Measurements from ENCODE around the gene CD320. TPM values are rescaled to one million over a fixed set of nuclear protein-coding genes. Genes with fewer than 3 reads are reported as not detected.

The CD320 gene
- total and polyA plus RNA-seq, 2 experiments from 2014 or later, result 87.0 to 124 TPM

DNA sequence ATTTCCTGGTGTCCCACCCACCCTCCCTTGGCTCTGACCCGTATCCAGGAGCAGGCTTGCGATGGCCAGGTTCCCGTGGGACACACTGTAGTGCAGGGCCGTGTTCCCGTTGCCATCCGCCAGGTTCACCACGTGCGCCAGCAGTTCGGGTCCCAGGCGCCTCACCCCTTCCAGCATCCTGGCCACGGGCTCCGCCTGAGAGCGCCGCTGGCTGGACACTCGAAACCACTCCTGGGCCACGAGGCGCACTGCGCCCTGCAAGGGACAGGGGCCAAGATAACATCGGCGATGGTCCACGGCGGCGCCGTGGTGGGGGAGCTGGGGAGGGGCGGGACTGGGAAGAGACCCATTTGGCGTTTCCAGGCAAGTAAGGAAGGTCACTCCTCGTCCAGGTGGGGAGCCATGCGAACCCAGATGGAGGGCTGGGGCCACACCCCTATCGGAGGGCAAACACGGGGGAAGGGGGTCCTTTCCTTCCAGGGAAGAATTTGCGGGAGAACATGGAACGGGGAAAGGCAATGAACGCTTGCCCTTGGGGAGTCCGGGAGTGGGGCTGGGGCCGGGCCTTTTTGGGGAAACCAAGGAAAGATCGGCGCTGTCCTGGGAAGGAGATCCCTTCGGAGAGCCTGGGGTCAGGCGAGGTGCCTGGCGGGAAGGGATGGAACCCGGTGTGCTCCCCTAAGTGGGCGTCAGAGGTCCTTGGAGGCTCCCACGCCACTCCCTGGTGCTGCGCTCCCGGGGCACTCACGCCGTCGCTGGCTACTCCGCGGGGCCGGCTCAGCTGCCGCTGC lies 25.0 kb upstream of the CD320 start:
- TF ChIP-seq, protein P1, sequence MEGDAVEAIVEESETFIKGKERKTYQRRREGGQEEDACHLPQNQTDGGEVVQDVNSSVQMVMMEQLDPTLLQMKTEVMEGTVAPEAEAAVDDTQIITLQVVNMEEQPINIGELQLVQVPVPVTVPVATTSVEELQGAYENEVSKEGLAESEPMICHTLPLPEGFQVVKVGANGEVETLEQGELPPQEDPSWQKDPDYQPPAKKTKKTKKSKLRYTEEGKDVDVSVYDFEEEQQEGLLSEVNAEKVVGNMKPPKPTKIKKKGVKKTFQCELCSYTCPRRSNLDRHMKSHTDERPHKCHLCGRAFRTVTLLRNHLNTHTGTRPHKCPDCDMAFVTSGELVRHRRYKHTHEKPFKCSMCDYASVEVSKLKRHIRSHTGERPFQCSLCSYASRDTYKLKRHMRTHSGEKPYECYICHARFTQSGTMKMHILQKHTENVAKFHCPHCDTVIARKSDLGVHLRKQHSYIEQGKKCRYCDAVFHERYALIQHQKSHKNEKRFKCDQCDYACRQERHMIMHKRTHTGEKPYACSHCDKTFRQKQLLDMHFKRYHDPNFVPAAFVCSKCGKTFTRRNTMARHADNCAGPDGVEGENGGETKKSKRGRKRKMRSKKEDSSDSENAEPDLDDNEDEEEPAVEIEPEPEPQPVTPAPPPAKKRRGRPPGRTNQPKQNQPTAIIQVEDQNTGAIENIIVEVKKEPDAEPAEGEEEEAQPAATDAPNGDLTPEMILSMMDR (conservative IDR thresholded peaks at IDR 0.05; ENCODE audit: low read depth in 2 of 2), result 0 out of 4 replicates have a peak, but pooled peaks of 1 of the 2 experiments have one; percentile 4
- TF ChIP-seq ZNF331 (CRISPR knock-in tag; IDR thresholded peaks at IDR 0.05; ENCODE audit: low read depth) (no peak), ZNF114 (CRISPR knock-in tag; IDR thresholded peaks at IDR 0.05) (no peak), POLR2AphosphoS5 (IDR thresholded peaks at IDR 0.05; ENCODE audit: low read depth) (no peak), EZH2 (IDR thresholded peaks at IDR 0.05; ENCODE audit: low read depth, unreplicated experiment) (peak; percentile 58), CREB1 (CRISPR knock-in tag; IDR thresholded peaks at IDR 0.05; ENCODE audit: low read depth) (no peak)
- TF ChIP-seq, protein P2, sequence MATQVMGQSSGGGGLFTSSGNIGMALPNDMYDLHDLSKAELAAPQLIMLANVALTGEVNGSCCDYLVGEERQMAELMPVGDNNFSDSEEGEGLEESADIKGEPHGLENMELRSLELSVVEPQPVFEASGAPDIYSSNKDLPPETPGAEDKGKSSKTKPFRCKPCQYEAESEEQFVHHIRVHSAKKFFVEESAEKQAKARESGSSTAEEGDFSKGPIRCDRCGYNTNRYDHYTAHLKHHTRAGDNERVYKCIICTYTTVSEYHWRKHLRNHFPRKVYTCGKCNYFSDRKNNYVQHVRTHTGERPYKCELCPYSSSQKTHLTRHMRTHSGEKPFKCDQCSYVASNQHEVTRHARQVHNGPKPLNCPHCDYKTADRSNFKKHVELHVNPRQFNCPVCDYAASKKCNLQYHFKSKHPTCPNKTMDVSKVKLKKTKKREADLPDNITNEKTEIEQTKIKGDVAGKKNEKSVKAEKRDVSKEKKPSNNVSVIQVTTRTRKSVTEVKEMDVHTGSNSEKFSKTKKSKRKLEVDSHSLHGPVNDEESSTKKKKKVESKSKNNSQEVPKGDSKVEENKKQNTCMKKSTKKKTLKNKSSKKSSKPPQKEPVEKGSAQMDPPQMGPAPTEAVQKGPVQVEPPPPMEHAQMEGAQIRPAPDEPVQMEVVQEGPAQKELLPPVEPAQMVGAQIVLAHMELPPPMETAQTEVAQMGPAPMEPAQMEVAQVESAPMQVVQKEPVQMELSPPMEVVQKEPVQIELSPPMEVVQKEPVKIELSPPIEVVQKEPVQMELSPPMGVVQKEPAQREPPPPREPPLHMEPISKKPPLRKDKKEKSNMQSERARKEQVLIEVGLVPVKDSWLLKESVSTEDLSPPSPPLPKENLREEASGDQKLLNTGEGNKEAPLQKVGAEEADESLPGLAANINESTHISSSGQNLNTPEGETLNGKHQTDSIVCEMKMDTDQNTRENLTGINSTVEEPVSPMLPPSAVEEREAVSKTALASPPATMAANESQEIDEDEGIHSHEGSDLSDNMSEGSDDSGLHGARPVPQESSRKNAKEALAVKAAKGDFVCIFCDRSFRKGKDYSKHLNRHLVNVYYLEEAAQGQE (IDR thresholded peaks at IDR 0.05; ENCODE audit: unreplicated experiment), result no peak
- Mint-ChIP-seq H3K4me3 (peak overlapping the region; percentile 70), H3K9me3 (no peaks in the 10 kb centered on the region), H3K4me1 (peaks cover 8% of the 10 kb centered on the region), H3K27ac (no peak overlapping the region), H3K36me3 (ENCODE audit: low read depth) (no peaks in the 10 kb centered on the region), H3K27me3 (ENCODE audit: insufficient read depth, low read depth, poor library complexity) (peaks cover 59% of the 10 kb centered on the region)
- Histone ChIP-seq H3K79me2 (replicated peaks; ENCODE audit: insufficient read depth) (no peaks in the 10 kb centered on the region), H4K20me1 (replicated peaks; ENCODE audit: insufficient read depth) (no peaks in the 10 kb centered on the region), H3K4me3 (peak overlapping the region; percentile 68), H3K36me3 (ENCODE audit: insufficient read depth) (no peaks in the 10 kb centered on the region), H3K4me2 (peak overlapping the region; percentile 91), H3K9me2 (ENCODE audit: insufficient read depth) (no peaks in the 10 kb centered on the region), H3K27ac (ENCODE audit: low read depth) (no peak overlapping the region), H3K4me1 (ENCODE audit: insufficient read depth) (peaks cover 12% of the 10 kb centered on the region), H3K27me3 (ENCODE audit: insufficient read depth) (peaks cover 47% of the 10 kb centered on the region), H3F3A (replicated peaks; ENCODE audit: low read depth) (peaks cover 10% of the 10 kb centered on the region), H2AFZ (peak overlapping the region; percentile 59)
- ATAC-seq (peak; percentile 14), DNase-seq (ENCODE audit: low spot score) (peak; percentile 68)

DNA sequence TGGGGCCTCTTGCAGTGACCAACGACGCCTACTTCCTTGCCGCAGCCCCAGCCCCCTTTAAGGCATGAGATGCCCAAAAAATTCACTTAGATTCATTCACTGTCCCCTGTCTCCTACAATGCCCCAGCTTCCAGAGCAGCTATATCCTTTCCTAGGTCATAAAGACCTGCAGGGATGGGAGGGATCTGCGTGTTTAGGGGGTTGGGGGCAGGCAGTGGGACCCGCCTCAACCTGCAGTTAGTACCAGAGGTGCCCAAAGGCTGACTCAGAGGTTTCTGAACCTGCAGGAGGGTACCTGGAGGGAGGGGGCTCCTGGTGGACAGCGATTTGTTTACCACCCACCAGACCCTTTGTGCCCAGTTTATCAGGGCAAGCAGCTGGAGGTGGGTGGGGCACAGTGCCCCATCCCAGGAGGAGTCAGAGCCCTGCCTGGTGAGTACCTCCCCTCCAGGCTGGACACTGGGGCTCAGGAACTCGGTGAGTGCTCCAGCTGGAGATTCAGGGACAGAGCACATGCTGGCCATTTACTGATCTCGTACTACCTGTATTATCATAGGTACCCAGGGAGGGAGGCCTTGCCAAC lies 23.2 kb upstream of the CD320 start:
- ATAC-seq (no peak), DNase-seq (ENCODE audit: low spot score) (no peak)
- Mint-ChIP-seq H3K4me3 (no peak overlapping the region), H3K36me3 (ENCODE audit: low read depth) (no peaks in the 10 kb centered on the region), H3K27me3 (ENCODE audit: insufficient read depth, low read depth, poor library complexity) (peaks cover 54% of the 10 kb centered on the region), H3K4me1 (peaks cover 6% of the 10 kb centered on the region), H3K27ac (no peak overlapping the region), H3K9me3 (no peaks in the 10 kb centered on the region; the same call in 2 of the 3 replicates)
- H4K20me1 ChIP-seq (replicated peaks; ENCODE audit: insufficient read depth), result no peaks in the 10 kb centered on the region
- no peaks in the 10 kb centered on the region for H3K36me3 ChIP-seq (ENCODE audit: insufficient read depth)
- H2AFZ ChIP-seq, result no peak overlapping the region
- no peak overlapping the region for H3K4me3 ChIP-seq
- peaks cover 10% of the 10 kb centered on the region for H3F3A ChIP-seq (replicated peaks; ENCODE audit: low read depth)
- peaks cover 12% of the 10 kb centered on the region for H3K4me1 ChIP-seq (ENCODE audit: insufficient read depth)
- TF ChIP-seq, protein P3, sequence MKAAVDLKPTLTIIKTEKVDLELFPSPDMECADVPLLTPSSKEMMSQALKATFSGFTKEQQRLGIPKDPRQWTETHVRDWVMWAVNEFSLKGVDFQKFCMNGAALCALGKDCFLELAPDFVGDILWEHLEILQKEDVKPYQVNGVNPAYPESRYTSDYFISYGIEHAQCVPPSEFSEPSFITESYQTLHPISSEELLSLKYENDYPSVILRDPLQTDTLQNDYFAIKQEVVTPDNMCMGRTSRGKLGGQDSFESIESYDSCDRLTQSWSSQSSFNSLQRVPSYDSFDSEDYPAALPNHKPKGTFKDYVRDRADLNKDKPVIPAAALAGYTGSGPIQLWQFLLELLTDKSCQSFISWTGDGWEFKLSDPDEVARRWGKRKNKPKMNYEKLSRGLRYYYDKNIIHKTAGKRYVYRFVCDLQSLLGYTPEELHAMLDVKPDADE (IDR thresholded peaks at IDR 0.05), result no peak
- no peak for TF ChIP-seq EZH2 (IDR thresholded peaks at IDR 0.05; ENCODE audit: low read depth, unreplicated experiment)
- no peak for TF ChIP-seq STAT1 (IDR thresholded peaks at IDR 0.05; ENCODE audit: unreplicated experiment)
- TF ChIP-seq NANOG (IDR thresholded peaks at IDR 0.05; ENCODE audit: borderline replicate concordance), result no peak
- no peak for TF ChIP-seq ZNF114 (CRISPR knock-in tag; IDR thresholded peaks at IDR 0.05)
- no peak for TF ChIP-seq CREB1 (CRISPR knock-in tag; IDR thresholded peaks at IDR 0.05; ENCODE audit: low read depth)
- no peaks in the 10 kb centered on the region for H3K79me2 ChIP-seq (replicated peaks; ENCODE audit: insufficient read depth)
- H3K4me2 ChIP-seq, result no peak overlapping the region
- no peak overlapping the region for H3K27ac ChIP-seq (ENCODE audit: low read depth)
- H3K27me3 ChIP-seq (ENCODE audit: insufficient read depth), result peaks cover 43% of the 10 kb centered on the region
- H3K9me2 ChIP-seq (ENCODE audit: insufficient read depth), result no peaks in the 10 kb centered on the region
